Kidney (tissue), 14 donors: ENCODE results near the gene SLC15A4. TPM values are rescaled to one million over a fixed set of nuclear protein-coding genes. Genes with fewer than 3 reads are reported as not detected.
"Not testable (repeated sequence)": the region's sequence is repeated elsewhere in the genome, so short reads cannot be mapped to it uniquely, and the experiment has no call there.

Source experiments
- DNase-seq, 5 donors: peaks; one replicate each; pipeline ENCODE4 v3.0.0-alpha.2; 2013 to 2020
- FAIRE-seq: peaks from 2 replicates; lab custom pipeline; 2012; peaks lifted over from hg19 to GRCh38; lab: Jason Lieb, UNC
- H3K27ac ChIP-seq, 2 donors: one replicate each; pipeline ENCODE4 v1.7.0; 2013; ENCODE audit warnings: low read depth in 2 of 2, low read length in 2 of 2, inconsistent platforms in 1 of 2
- H3K27me3 ChIP-seq: one replicate; pipeline ENCODE4 v1.7.1; 2013; ENCODE audit warnings: low read length, inconsistent platforms; ENCODE audit not compliant: control insufficient read depth, insufficient read depth
- H3K36me3 ChIP-seq, 3 donors: one replicate each; pipeline versions ENCODE4 v1.7.0 to v1.7.1; 2013; ENCODE audit warnings: low read length in 3 of 3, control low read depth in 1 of 3, inconsistent platforms in 1 of 3; ENCODE audit not compliant: insufficient read depth in 3 of 3, control insufficient read depth in 2 of 3
- H3K4me1 ChIP-seq, 3 donors: one replicate each; pipeline versions ENCODE4 v1.7.0 to v1.7.1; 2013; ENCODE audit warnings: low read length in 3 of 3, inconsistent platforms in 1 of 3, low read depth in 1 of 3; ENCODE audit not compliant: control insufficient read depth in 2 of 3, insufficient read depth in 2 of 3
- H3K4me3 ChIP-seq, 3 donors: one replicate each; pipeline versions ENCODE4 v1.7.0 to v1.8.1; 2013; ENCODE audit warnings: low read length in 3 of 3, control low read depth in 1 of 3, inconsistent platforms in 1 of 3
- H3K9ac ChIP-seq, 3 donors: one replicate each; pipeline versions ENCODE4 v1.7.0 to v1.7.1; 2013; ENCODE audit warnings: low read length in 3 of 3, control low read depth in 1 of 3, inconsistent platforms in 1 of 3
- H3K9me3 ChIP-seq, 3 donors: one replicate each; pipeline versions ENCODE4 v1.7.0 to v1.7.1; 2013; ENCODE audit warnings: low read length in 3 of 3, control low read depth in 1 of 3, inconsistent platforms in 1 of 3; ENCODE audit not compliant: control insufficient read depth in 2 of 3, insufficient read depth in 1 of 3
- CTCF ChIP-seq: IDR thresholded peaks from 3 replicates; pipeline ENCODE4 v1.5.1; 2012; ENCODE audit warnings: mild to moderate bottlenecking, moderate library complexity, borderline replicate concordance; ENCODE audit not compliant: insufficient read depth; ENCODE audit errors: extremely low read depth
- intact Hi-C: fragments of 100-400 bp; cut with DNase I; formaldehyde crosslinking; loops from one replicate; pipeline ENCODE4 v1.11.1; 2022
- polyA plus RNA-seq: library from polyadenylated mRNA; stranded (reverse); fragments of 350-450 nt; fragmentation: Illumina TruSeq; extraction: RNeasy Lipid Tissue Mini Kit (QIAGEN cat#74804); gene quantifications from one replicate; pipeline ENCODE4 v1.2.3, GENCODE V29; 2014; ENCODE audit warnings: low read depth, low replicate concordance; ENCODE audit not compliant: insufficient read depth
- total RNA-seq: library from RNA; stranded (reverse); fragmentation: NEBNext Ultra II Directional; extraction: Animal tissue kit (Norgen Biotek cat#: 25700); gene quantifications from one replicate; pipeline ENCODE4 v1.2.1, GENCODE V29; 2021
- donor health status: control.
- donor health status: control.
- donor health status: control.
- donor health status: control.
- donor health status: control.
- donor health status: DM: yes; HTN: yes; CAD: no.
- donor health status: Normal renal cell carcinoma (clear cell type).

SLC15A4 gene
- total and polyA plus RNA-seq, 2 donors from 2014 or later, result 11.3 to 32.4 TPM

- DNase-seq, result no peak
- Histone ChIP-seq H3K36me3 (no peaks in the 10 kb centered on the region), H3K4me1 (no peaks in the 10 kb centered on the region), H3K9me3 (no peaks in the 10 kb centered on the region), H3K4me3 (no peak overlapping the region), H3K27me3 (no peaks in the 10 kb centered on the region), H3K27ac (no peak overlapping the region), H3K9ac (no peak overlapping the region)
- intact Hi-C loops, result no loop called here
- no peak for TF ChIP-seq CTCF
- FAIRE-seq, result no peak
Measured at GRCh38 chr12:128842579-128842978, 18.8 kb upstream of the SLC15A4 start.

GRCh38 chr12:128840862-128841468 lies 17.2 kb upstream of the SLC15A4 start:
- Histone ChIP-seq H3K4me3 (no peak overlapping the region), H3K9ac (no peak overlapping the region), H3K4me1 (no peaks in the 10 kb centered on the region), H3K9me3 (no peaks in the 10 kb centered on the region), H3K27me3 (no peaks in the 10 kb centered on the region), H3K27ac (no peak overlapping the region), H3K36me3 (no peaks in the 10 kb centered on the region)
- DNase-seq (peak in 2 of 5 donors; percentile 59 to 60), FAIRE-seq (no peak)
- intact Hi-C loops, result no loop called here
- TF ChIP-seq CTCF, result no peak

GRCh38 chr12:128839885-128840284 lies 16.1 kb upstream of the SLC15A4 start:
- H3K27me3 ChIP-seq, FAIRE-seq, DNase-seq, H3K4me1 ChIP-seq, H3K4me3 ChIP-seq, H3K9ac ChIP-seq, H3K9me3 ChIP-seq, intact Hi-C loops, H3K27ac ChIP-seq, H3K36me3 ChIP-seq: not testable (repeated sequence)

- FAIRE-seq (no peak), DNase-seq (no peak)
- no peaks in the 10 kb centered on the region for H3K27me3 ChIP-seq
- no peak overlapping the region for H3K4me3 ChIP-seq
- H3K9me3 ChIP-seq, result no peaks in the 10 kb centered on the region
- no peak overlapping the region for H3K9ac ChIP-seq
- H3K27ac ChIP-seq, result no peak overlapping the region
- no peak for TF ChIP-seq CTCF
- H3K36me3 ChIP-seq, result no peaks in the 10 kb centered on the region
- intact Hi-C loops, result no loop called here
- H3K4me1 ChIP-seq, result no peaks in the 10 kb centered on the region
Measured at GRCh38 chr12:128833418-128833817, 9.7 kb upstream of the SLC15A4 start.
